ENCODE results near the gene TUBGCP6.
A peak's percentile ranks its signal among the peaks of the same experiment; 100 is the strongest.
"Not testable (repeated sequence)": the region's sequence is repeated elsewhere in the genome, so short reads cannot be mapped to it uniquely, and the experiment has no call there.

The TUBGCP6 gene

DNA sequence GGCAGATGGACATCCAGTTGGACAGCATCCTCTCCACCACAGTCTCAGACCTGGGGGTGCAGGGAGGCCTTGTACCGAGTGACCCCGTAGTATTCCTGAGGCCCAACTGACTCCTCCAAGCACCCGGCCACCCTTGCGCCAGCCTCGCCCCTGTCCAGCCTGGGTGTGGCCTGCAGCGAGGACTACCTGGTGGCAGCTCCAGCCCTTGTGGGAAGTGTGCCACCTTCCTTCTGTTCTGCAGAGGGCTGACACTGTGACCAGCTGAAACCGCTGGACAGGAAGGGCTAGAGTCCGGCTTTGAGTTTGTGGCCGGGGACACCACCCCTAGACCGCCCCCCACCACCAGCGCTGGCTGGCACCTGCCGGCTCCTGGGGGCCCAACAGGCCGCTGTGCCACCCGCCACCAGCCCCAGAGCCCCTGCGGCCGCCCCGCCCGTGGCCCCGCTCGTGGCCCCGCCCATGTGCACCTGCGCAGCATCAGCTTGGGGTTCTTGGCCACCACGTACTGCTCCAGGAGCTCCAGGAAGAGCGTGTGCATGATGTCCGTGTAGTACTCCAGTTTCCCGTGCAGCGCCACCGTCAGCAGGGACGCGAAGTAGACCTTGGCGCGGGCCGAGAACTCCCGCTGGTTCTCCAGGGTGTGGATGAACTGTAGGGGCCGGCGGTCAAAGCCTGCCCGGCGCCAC is 35.3 kb upstream of the TUBGCP6 start:
- no peak for DNase-seq

DNA sequence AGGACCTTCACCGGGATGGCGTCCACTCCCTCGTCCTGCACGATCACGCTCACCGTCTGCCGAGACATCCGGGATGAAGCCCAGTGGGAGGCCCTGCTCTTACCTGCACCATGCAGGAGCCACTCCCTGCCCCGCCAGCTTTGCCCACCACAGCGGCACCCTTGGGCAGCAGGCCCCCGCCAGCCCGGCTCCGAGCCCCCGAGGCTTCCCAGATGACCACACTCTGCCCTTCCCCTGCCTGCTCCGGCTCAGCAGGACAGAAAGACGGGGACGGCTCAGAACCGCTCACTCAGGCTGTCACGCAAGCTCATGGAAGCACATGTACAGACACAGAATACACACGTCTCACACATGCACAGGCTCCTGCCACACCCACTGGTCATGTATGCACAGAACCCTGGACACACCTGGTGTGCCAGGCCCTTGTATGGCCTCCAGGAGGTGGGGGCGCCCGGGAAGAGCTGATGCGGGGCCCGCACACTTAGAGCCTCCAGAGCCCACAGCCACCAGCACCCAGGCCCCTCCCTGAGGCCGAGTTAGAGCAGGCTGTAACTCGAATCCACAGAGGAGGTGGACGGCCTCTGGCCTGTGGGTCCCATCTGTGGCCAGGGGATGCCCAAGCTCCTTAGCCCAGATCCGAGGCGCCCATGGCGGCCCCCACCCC is 34.3 kb upstream of the TUBGCP6 start:
- DNase-seq: no peak

DNA sequence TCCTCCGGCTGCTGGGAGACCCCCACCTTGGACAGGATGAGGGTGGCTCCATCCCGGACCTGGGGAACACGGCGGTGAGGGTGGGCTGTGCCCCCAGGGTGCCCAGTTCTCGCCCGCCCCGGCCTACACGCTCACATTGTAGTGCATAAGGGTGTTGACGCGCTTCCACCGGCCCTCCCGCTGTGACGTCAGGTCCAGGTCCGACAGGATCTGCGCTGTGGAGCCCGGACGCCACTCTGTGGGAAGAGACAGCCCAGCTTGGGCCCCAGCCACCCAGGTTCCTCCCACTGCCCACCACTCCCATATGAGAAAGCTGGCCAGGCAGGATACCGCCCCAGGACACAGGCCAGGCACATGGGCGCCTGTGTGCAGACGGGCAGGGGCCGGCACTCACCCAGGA is 33.6 kb upstream of the TUBGCP6 start:
- no peak for DNase-seq

DNA sequence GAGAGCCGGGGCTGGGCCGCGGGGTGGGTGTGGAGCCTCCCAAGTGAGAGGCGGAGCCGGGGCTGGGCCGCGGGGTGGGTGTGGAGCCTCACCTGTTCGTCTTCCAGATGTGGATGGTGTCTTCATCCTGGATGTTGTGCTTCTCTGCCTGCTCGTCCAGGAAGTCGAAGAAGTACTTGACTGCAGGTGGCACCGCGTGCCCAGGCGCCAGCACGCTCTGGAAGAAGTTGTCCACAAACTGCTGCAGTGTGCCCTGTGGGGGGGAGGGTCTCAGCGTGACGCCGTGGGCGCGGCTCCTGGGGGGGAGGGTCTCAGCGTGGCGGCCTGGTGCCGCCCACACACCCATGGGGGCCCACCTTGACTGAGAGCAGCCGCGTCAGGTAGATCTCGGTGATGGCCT is 32.9 kb upstream of the TUBGCP6 start:
- no peak for DNase-seq

DNA sequence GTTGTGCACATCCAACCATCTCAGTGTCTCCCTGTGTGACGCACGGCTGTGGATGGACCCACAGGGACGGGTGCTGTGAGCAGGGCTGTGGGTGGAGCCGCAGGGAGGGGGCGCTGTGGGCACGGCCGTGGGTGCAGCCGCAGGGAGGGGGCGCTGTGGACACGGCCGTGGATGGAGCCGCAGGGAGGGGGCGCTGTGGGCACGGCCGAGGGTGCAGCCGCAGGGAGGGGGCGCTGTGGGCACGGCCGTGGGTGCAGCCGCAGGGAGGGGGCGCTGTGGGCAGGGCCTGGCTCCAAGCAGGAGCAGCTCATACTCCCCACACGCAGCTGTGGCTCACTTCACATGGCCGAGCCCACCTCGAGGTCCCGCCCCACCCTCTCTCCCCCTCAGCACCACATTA is 31.3 kb upstream of the TUBGCP6 start:
- DNase-seq: no peak

DNA sequence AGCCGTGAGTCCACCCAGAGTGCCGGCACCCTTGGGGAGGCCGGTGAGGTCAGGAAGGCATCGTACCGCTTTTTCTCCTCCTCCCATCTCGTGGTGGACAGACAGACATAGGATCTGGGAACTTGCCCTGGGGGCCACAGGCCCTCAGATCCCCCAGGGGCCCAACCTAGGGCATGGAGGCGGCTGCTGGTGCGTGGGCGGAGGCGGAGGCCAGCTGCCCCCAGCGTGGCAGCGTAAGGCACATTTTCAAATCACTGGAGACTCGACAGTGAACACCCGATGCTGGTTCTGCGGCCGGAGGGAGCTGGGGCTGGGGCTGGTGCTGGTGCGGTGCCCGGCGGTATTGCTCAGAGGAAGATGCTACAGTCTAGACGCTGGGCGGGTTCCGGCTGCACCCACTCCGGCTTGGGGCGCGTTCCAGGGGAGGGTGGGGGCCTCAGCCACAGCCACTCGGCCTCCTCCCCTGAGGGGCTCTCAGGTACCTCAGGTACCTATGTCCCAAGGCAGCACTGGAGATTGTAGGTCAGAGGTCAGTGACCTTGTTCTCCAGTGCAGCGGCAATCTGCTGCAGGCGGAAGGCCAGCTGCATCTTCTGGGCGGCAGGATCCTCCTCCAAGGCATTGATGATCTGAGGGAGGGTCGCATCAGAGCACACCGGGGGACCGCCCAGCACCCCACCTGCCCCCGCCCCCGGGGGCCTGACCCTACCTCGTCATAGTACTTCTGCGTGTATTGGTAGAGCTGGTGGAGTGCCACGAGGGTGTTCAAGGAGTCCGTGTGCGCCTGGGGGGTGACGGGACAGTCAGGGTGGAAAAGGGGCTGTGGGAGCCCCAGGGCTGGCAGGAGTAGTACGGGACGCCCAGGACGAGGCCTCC is 30.6 kb upstream of the TUBGCP6 start:
- DNase-seq: no peak

DNA sequence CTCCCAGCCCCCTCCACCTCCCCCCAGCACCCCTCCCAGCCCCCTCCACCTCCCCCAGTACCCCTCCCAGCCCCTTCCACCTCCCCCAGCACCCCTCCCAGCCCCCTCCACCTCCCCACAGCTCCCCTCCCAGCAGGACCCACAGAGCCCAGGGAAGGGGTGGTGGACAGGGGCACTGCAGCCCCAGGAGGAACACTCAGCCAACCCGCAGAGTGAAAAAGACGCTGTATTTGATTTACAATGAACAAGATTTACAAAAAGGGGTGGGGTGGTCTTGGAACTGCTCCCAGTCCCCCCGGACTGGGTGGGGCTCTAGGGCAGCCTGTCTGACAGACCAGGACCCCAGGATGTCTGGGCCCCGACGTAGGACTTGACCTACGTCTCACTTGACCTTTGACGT is 29.9 kb upstream of the TUBGCP6 start:
- DNase-seq: no peak

DNA sequence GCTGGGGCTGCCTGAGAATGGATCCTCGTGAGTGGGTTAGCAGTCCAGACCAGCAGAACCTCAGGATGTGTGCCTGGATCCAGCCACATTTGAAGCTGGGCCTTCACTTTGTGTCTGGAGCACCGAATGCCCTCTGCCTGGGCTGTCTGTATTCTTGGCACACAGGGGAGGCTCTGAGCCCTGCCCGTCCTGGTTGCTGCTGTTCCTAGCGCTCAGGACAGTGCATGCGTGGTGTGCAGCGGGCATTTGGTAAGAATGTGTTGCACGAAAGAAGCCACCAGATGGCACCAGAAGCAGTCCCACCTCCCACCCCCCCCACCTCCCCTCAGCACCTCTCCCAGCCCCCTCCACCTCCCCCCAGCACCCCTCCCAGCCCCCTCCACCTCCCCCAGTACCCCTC is 29.5 kb upstream of the TUBGCP6 start:
- DNase-seq: peak; percentile 43 to 50

DNA sequence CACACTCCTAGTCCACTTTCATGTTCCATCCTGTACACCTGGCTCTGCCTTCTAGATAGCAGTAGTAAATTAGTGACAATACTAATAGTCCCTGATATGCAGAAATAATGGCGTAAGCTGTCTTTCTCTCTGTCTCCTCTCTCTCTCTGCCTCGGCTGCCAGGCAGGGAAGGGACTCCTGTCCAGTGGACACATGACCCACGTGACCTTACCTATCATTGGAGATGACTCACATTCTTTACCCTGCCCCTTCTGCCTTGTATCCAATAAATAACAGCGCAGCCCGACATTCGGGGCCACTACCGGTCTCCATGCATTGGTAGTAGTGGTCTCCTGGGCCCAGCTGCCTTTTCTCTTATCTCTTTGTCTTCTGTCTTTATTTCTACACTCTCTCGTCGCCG is 29.0 kb upstream of the TUBGCP6 start:
- not testable (repeated sequence) for DNase-seq

DNA sequence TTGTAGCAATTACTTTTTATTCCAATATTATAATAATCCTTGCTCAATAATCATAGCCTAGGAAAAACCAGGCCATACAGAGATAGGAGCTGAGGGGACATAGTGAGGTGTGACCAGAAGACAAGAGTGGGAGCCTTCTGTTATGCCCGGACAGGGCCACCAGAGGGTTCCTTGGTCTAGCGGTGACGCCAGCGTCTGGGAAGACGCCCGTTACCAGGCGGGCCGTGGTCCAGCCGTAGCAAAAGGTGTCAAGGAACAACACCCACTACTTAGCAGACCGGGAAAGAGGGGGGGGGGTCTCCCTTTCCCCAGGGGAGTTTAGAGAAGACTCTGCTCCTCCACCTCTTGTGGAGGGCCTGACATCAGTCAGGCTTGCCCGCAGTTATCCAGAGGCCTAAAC is 28.5 kb upstream of the TUBGCP6 start:
- not testable (repeated sequence) for DNase-seq

DNA sequence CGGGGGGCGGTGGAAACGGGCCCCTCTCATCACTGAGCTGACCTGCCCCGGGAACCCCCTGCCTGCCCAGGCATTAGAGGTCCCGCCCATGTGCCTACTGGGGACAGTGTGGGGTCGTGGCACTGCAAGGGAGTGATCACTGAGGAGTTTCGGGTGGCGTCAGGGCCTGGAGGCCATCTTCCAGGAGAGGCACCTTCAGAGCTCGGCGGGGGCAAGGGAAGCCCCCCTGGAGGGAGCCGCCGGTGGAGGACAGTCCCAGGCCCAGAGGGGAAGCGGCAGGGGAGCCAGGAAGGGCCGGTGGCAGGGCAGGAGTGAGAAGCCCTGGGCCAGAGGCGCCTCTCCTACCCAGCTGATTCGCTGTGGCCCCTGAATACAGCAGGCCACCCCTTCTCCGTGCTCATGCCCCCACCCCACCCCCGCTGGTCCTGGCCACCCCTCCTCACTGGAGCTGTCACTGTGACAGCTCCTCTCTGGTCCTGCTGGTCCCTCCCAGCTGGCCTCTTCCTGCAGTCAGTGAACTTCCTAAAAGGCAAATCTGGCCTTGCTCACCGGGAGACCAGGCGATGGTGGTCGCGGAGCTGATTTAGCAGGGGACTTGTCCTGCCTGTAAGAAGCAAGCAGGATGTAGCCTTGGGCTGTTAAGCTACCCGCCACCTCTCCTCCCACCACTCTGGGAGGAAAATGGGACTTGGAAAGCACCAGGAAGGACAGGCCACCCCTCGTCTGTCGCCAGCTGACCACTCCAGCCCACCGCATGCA is 27.4 kb upstream of the TUBGCP6 start:
- DNase-seq: no peak

DNA sequence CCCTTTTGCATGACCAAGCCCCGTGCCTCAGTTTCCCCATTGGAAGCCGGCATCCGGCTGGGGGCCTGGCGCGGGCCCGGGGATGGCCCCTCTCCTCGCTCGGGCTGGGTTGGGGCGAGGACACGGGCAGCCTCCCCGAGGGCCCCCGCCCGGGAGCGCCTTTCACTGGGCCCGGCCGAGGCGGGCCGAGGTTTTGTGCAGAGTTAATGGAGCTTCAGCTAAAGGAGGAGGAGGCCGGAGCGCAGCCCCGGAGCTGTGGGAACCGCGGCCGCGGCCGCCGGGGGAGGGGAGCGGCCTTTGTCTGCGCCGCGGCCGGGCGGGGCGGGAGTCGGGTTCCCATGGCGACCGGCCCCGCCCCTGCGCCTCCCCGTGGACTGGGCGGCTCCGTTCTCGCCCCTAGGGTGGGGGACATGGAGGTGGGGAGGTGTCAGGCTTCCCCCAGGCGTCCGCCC is 26.7 kb upstream of the TUBGCP6 start:
- DNase-seq: peak; percentile 52 to 65

DNA sequence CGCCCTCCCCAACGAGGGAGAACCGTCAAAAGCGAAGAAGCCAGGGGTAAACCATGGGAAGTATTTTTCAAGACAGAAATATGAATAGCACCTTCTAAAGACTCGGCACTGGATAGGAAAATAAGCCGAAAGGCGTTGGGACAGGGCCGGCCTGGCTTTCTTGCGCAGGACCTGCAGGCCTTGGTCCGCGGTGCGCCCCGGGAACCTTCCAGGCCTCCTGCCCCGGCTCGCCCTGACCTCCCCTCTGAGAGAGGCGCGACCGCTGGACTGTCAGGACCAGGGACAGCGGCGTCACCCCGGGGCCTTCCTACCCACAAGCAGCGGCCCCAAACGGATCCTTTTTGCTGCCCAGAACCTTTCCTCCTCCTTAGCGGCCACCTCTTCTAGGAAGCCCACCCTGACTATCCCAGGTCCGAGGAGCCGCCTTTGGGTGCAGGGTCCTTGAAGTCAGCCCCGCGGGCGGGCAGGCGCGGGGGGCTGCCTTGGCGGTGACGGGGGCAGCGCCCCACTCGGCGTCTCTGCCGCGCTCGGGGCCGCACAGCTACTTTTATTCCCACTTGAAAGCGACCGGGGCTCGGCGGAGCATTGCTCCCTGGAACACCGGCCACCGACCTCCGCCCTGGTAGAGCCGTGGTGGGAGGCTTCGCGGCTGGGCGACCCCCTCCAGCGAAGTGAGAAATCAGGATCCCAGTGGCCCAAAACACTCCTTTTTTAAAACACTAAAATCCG is 26.0 kb upstream of the TUBGCP6 start:
- no peak for DNase-seq

DNA sequence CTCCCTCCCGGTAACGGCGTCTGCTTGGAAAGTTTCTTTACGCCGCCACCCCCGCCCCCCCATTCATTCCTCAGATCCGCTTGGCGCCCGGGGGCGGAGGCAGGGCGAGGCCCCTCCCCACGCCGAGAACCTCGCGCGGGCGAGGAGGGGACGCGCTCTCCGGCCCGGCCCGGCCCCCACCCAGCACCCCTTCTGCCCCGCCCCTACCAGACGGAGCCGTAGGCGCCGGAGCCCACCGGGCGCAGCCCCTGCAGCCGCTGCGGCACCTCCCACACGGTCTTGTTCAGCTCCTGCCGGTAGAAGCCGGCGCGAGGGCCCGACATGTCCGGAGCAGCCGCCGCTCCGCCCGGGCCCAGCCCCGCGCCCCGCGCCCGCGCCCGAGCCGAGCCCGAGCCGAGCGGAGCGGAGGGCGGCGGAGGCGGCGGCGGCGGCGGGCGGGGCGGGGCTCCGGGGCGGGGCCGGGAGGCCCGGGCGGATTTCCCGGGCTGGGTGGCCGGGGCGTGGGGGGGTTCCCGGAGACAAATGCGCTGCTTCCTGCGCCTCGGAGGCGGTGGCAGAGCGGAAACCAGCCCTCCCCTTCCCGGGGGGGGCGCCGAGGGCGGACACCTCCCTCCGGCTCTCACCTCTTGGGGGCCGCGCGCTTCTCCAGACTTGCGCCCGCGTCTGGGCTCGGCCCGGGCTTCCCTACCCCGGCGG is 25.3 kb upstream of the TUBGCP6 start, which contains the start of gene MAPK11:
Gene MAPK11, minus strand, starts transcription at position 411 of the 696 bp plus-strand sequence. Its CDS starts 88 bp downstream, at position 323.
- peak; percentile 23 to 43 for DNase-seq

DNA sequence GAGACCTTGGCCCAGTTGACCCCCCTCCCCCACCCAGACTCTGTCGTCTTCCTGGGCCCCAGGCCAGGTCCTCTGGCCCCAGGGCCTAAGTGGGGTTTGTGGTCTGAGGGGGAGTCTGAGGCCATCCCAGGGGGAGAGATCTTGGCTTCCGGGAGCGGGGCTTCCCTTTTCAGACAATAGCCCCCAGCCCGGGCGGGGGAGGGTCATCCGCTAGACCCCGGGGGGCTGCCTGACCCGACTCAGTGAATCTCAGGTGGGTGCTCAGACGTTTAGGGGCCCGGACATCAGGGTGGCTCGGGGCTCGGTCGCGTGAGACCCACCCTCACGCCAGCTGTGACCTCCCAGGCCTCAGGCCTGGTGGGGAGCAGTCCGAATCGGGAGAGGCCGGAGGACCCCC is 24.7 kb upstream of the TUBGCP6 start:
- DNase-seq: no peak

DNA sequence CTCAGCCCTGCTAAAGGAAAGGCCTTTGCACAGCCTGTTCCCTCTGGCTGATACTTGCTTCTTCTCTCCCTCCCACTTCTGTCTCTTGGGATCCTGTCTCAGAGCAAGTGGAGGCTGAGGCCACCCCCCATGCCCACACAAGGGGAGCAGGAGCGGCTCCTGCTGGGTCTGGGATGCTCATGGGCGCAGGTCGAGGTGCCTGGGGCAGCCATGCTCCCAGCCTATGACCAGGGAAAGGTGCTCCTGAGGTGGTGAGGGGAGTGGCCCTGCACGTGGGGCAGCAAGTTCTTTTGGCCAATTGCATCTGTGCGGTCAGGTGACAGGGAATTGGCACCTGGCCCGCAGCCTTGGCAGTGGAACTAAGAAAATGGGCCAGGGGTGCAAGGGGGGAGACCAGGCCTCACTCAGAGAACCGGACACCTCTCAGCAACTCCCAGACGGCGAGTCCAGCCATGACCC is 23.9 kb upstream of the TUBGCP6 start:
- peak in 1 of 2 experiments; percentile 14 for DNase-seq

DNA sequence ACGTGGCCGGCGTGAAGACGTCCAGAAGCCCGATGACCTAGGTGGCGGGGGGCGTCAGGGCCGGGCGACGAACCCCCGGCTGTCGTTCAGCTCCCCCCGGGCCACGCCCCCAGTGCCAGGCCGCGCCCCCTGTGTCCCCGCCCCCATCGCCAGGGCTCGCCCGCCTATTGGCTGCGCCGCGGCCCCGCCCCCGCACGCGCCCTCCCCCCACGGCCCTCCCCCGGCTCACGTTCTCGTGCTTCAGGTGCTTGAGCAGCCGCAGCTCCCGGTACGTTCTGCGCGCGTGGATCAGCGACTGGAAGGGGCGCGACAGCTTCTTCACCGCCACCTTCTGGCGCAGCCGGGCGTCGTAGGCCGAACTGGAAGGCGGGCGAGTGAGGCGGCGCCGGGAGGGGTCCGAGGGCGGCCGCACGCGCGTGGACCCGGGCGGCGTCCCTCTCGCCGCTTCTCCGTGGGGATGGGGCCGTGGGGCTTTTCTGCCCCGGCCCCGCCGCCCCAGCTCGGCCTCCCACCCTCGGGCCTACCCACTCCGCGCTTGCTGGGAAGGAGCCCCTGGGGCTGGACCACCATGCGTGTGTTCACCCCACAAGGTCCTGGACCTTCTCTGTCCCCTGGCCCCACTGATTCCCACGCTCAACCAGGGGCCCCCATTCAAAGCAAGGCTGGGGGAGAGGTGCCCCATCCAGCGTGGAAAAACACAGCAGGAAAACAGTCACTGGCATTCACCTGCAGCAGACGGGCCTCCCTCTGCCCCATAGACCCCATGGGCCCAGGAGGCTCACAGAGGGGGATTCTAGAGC is 23.0 kb upstream of the TUBGCP6 start:
- no peak for DNase-seq

DNA sequence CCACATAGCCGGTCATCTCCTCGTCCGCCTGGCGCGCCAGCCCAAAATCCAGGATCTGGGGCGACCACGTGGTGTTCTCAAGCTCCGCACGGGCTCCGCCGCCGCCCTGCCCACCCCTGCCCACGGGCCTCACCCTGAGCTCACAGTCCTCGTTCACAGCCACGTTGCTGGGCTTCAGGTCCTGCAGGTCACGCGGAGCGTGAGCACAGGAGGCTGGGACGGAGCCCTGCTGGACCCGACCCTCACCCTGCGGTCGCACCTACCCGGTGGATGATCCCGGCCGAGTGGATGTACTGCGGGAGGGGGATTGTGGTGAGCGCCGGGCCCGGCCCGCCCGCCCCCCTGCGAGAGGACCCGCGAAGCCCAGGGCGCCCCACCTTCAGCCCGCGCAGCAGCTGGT is 22.2 kb upstream of the TUBGCP6 start:
- DNase-seq: no peak

DNA sequence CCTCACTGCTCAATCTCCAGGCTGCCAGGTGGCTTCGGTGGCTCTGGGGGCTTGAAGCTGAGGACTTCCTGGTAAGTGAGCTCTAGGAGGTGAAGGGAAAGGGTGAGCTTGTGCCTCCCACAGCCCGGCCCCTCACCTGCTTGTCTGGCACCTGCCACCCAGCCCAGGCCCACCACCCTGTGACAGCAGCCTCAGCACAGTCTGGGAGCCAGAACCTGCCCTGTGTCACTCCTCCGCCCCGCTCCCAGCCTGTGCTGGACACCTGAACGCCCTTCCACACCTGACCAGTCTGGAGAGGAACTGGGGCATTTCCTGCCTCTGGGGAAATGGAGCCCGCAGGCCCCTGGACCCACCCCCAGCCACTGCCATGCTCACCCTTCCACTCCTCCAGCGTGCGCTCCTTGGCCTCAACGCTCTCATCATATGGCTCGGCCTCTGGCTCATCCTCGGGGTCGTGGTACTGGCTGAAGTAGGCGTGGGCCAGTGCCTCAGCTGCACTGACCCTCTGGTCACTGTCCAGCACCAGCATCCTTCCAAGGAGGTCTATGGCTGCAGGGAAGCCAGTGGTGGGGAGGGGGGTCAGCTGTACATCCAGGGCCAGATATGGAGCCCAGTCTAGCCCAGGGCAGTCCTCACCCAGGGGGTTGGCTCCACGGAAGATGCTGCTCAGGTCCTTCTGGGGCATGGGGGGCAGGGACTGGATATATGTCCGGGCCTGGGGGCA is 20.3 kb upstream of the TUBGCP6 start:
- no peak for DNase-seq
